OCI-LY1 (cell line): ENCODE data around the gene MACROD1.

Source experiments
- H2AFZ ChIP-seq: fragments of 200-600 bp; sonication (generic), shearing (Covaris generic); 2 replicates; pipeline ENCODE4 v1.6.0; 2014; ENCODE audit warnings: antibody characterized with exemption, mild to moderate bottlenecking, low read length
- H3F3A ChIP-seq: fragments of 200-600 bp; sonication (generic), shearing (Covaris generic); 2 replicates; pipeline ENCODE4 v1.6.0; 2014; ENCODE audit warnings: mild to moderate bottlenecking, antibody characterized with exemption, low read length, moderate library complexity; ENCODE audit not compliant: insufficient read depth
- H3K27ac ChIP-seq: fragments of 200-600 bp; sonication (generic); 2 replicates; pipeline ENCODE4 v1.5.1; 2014; ENCODE audit warnings: low read length, mixed run types, mild to moderate bottlenecking, low read depth; ENCODE audit not compliant: poor library complexity, severe bottlenecking
- H3K27me3 ChIP-seq: fragments of 200-600 bp; sonication (generic); 2 replicates; pipeline ENCODE4 v1.6.0; 2014; ENCODE audit warnings: antibody characterized with exemption, mild to moderate bottlenecking, low read length, moderate library complexity; ENCODE audit not compliant: insufficient read depth
- H3K36me3 ChIP-seq: fragments of 200-600 bp; sonication (generic); 2 replicates; pipeline ENCODE4 v1.6.1; 2014; ENCODE audit warnings: mild to moderate bottlenecking, antibody characterized with exemption, low read length, moderate library complexity, mixed read lengths; ENCODE audit not compliant: insufficient read depth
- H3K4me1 ChIP-seq: fragments of 200-600 bp; sonication (generic); 2 replicates; pipeline ENCODE4 v1.5.1; 2014; ENCODE audit warnings: mild to moderate bottlenecking, low read length, moderate library complexity; ENCODE audit not compliant: insufficient read depth, severe bottlenecking
- H3K4me2 ChIP-seq: fragments of 200-600 bp; sonication (generic), shearing (Covaris generic); 2 replicates; pipeline ENCODE4 v1.6.1; 2014; ENCODE audit warnings: low read length
- H3K4me3 ChIP-seq: fragments of 200-600 bp; sonication (generic); 2 replicates; pipeline ENCODE4 v1.5.1; 2014; ENCODE audit warnings: low read length, low read depth, mild to moderate bottlenecking, mixed read lengths; ENCODE audit not compliant: poor library complexity, severe bottlenecking
- H3K79me2 ChIP-seq: fragments of 200-600 bp; shearing (Covaris generic); 2 replicates; pipeline ENCODE4 v1.6.1; 2016; ENCODE audit warnings: mixed run types, low read length, mixed read lengths; ENCODE audit not compliant: insufficient read depth
- H3K9ac ChIP-seq: fragments of 200-600 bp; sonication (generic), shearing (Covaris generic); 2 replicates; pipeline ENCODE4 v1.6.1; 2014; ENCODE audit warnings: mild to moderate bottlenecking, low read length, mixed read lengths
- H3K9me2 ChIP-seq: fragments of 200-600 bp; sonication (generic), shearing (Covaris generic); 2 replicates; pipeline ENCODE4 v1.6.1; 2014; ENCODE audit warnings: low read depth, mild to moderate bottlenecking, low read length, mixed read lengths
- H3K9me3 ChIP-seq: fragments of 200-600 bp; shearing (Covaris generic); 2 replicates; pipeline ENCODE4 v1.6.1; 2014; ENCODE audit warnings: low read length, mixed read lengths
- H4K20me1 ChIP-seq: fragments of 200-600 bp; sonication (generic), shearing (Covaris generic); 2 replicates; pipeline ENCODE4 v1.6.0; 2016; ENCODE audit warnings: mild to moderate bottlenecking, low read length; ENCODE audit not compliant: insufficient read depth
- CTCF ChIP-seq: fragments of 200-600 bp; sonication (generic), shearing (Covaris generic); IDR thresholded peaks from 2 replicates; pipeline ENCODE4 v1.5.1; 2017; ENCODE audit warnings: mild to moderate bottlenecking, antibody characterized with exemption, low read length, moderate library complexity, mixed read lengths
- EZH2 ChIP-seq: fragments of 200-600 bp; sonication (generic), shearing (Covaris generic); IDR thresholded peaks from 2 replicates; pipeline ENCODE4 v1.8.0; 2017; ENCODE audit warnings: borderline replicate concordance, mixed run types, mild to moderate bottlenecking, antibody characterized with exemption, low read length, moderate library complexity, mixed read lengths

Gene MACROD1

GRCh38 chr11:63998558-63999348, 167.2 kb downstream of the MACROD1 start:
- Histone ChIP-seq H3K36me3 (peaks cover 43% of the 10 kb centered on the region), H3K4me1 (peaks cover 21% of the 10 kb centered on the region), H4K20me1 (no peaks in the 10 kb centered on the region), H3K27me3 (0 out of 2 replicates have a peak, but pooled peaks cover under 1% of the 10 kb centered on the region), H3K79me2 (no peaks in the 10 kb centered on the region), H3K27ac (no peak overlapping the region), H3K9me2 (no peaks in the 10 kb centered on the region), H3K9me3 (no peaks in the 10 kb centered on the region), H3F3A (no peaks in the 10 kb centered on the region), H3K4me3 (peak overlapping the region; percentile 27), H2AFZ (no peak overlapping the region), H3K4me2 (peak overlapping the region; percentile 21; the same call in 1 of the 2 replicates), H3K9ac (no peak overlapping the region)
- peak; percentile 13; the same call in 1 of the 2 replicates for TF ChIP-seq CTCF
- no peak for TF ChIP-seq EZH2

GRCh38 chr11:63997801-63998337, 168.0 kb downstream of the MACROD1 start:
- TF ChIP-seq CTCF (no peak), EZH2 (no peak)
- Histone ChIP-seq H2AFZ (no peak overlapping the region), H3K9me2 (no peaks in the 10 kb centered on the region), H3K4me3 (no peak overlapping the region), H3K9me3 (no peaks in the 10 kb centered on the region), H3K36me3 (peaks cover 49% of the 10 kb centered on the region), H3K27ac (no peak overlapping the region), H3K79me2 (no peaks in the 10 kb centered on the region), H3K9ac (no peak overlapping the region), H4K20me1 (no peaks in the 10 kb centered on the region), H3K4me1 (peaks cover 21% of the 10 kb centered on the region), H3K4me2 (no peak overlapping the region), H3F3A (no peaks in the 10 kb centered on the region), H3K27me3 (no peaks in the 10 kb centered on the region)

GRCh38 chr11:63997104-63997700, 168.7 kb downstream of the MACROD1 start:
- H3K9me2 ChIP-seq, result no peaks in the 10 kb centered on the region
- H3K27ac ChIP-seq, result no peak overlapping the region
- no peaks in the 10 kb centered on the region for H3K27me3 ChIP-seq
- peaks cover 49% of the 10 kb centered on the region for H3K36me3 ChIP-seq
- H3K4me1 ChIP-seq, result peaks cover 21% of the 10 kb centered on the region
- H3K4me3 ChIP-seq, result no peak overlapping the region
- no peak overlapping the region for H3K4me2 ChIP-seq
- no peaks in the 10 kb centered on the region for H3K79me2 ChIP-seq
- no peaks in the 10 kb centered on the region for H3K9me3 ChIP-seq
- H3K9ac ChIP-seq, result no peak overlapping the region
- H4K20me1 ChIP-seq, result no peaks in the 10 kb centered on the region
- no peak overlapping the region for H2AFZ ChIP-seq
- TF ChIP-seq CTCF (no peak), EZH2 (no peak)
- H3F3A ChIP-seq, result no peaks in the 10 kb centered on the region
